Measurements from ENCODE around the gene RAB39B.
"Not testable (repeated sequence)": the region's sequence is repeated elsewhere in the genome, so short reads cannot be mapped to it uniquely, and the experiment has no call there.

Gene RAB39B

GRCh38 chrX:155235891-155236290 lies 28.4 kb downstream of the RAB39B start:
- FAIRE-seq, result no peak
- TF ChIP-seq POLR2A (IDR thresholded peaks at IDR 0.05; ENCODE audit: low read depth, low read length), result no peak
- DNase-seq (ENCODE audit: insufficient read length, low spot score), result no peak

DNA sequence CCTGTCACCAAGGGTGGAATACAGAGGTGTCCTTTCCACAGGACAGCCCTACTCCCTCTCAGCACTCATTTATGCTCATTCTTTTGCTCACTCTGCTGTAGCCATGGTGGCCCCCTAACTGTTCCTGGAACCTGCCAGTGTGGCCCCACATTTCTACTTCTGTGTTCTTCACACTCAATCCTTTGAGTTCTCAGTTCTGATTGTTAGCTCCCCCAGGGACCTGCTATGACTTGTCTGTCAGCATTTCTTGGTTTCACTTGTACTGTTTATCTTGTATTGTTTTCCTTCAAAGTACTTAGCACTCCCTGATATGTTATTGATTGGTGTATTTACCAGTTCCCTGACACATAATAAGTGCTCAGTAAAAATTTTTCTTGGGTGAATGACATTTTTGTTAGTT lies 33.1 kb downstream of the RAB39B start:
- no peak for FAIRE-seq
- TF ChIP-seq POLR2A (IDR thresholded peaks at IDR 0.05; ENCODE audit: low read depth, low read length), result no peak
- DNase-seq (ENCODE audit: insufficient read length, low spot score), result no peak

- FAIRE-seq (no peak), DNase-seq (ENCODE audit: insufficient read length, low spot score) (no peak)
- no peak for TF ChIP-seq POLR2A (IDR thresholded peaks at IDR 0.05; ENCODE audit: low read depth, low read length)
Measured at GRCh38 chrX:155225774-155226173, 38.5 kb downstream of the RAB39B start.

DNA sequence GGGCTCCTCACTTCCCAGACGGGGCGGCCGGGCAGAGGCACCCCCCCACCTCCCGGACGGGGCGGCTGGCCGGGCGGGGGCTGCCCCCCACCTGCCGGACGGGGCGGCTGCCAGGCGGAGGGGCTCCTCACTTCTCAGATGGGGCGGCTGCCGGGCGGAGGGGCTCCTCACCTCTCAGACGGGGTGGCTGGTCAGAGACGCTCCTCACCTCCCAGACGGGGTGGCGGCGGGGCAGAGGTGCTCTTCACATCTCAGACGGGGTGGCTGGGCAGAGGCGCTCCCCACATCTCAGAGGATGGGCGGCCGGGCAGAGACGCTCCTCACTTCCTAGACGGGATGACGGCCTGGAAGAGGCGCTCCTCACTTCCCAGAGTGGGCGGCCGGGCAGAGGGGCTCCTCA lies 40.5 kb downstream of the RAB39B start:
- not testable (repeated sequence) for FAIRE-seq; DNase-seq (ENCODE audit: insufficient read length, low spot score)

DNA sequence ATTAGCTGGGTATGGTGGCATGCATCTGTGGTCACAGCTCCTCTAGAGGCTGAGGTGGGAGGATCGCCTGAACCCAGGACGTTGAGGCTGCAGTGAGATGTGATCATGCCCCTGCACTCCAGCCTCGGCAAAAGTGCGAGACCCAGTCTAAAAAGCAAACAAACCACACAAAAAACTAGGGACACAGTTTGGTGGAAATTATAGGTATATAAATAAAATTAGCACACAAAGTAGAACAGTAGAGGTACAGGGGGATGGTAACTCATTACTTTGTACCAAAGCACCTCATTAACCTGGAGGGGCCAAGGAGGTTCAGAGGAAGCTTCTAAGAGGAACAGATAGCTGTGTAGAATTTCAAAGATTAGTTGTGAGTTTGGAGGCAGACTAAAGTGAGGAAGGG lies 42.9 kb downstream of the RAB39B start:
- no peak for FAIRE-seq
- DNase-seq (ENCODE audit: insufficient read length, low spot score), result no peak
- TF ChIP-seq POLR2A (IDR thresholded peaks at IDR 0.05; ENCODE audit: low read depth, low read length), result no peak

GRCh38 chrX:155218777-155219176 lies 45.5 kb downstream of the RAB39B start:
- TF ChIP-seq POLR2A (IDR thresholded peaks at IDR 0.05; ENCODE audit: low read depth, low read length), result no peak
- FAIRE-seq (no peak), DNase-seq (ENCODE audit: insufficient read length, low spot score) (no peak)

- FAIRE-seq (no peak), DNase-seq (ENCODE audit: insufficient read length, low spot score) (peak; percentile 6)
- TF ChIP-seq POLR2A (IDR thresholded peaks at IDR 0.05; ENCODE audit: low read depth, low read length), result no peak
Measured at GRCh38 chrX:155216940-155217440, 47.3 kb downstream of the RAB39B start.

DNA sequence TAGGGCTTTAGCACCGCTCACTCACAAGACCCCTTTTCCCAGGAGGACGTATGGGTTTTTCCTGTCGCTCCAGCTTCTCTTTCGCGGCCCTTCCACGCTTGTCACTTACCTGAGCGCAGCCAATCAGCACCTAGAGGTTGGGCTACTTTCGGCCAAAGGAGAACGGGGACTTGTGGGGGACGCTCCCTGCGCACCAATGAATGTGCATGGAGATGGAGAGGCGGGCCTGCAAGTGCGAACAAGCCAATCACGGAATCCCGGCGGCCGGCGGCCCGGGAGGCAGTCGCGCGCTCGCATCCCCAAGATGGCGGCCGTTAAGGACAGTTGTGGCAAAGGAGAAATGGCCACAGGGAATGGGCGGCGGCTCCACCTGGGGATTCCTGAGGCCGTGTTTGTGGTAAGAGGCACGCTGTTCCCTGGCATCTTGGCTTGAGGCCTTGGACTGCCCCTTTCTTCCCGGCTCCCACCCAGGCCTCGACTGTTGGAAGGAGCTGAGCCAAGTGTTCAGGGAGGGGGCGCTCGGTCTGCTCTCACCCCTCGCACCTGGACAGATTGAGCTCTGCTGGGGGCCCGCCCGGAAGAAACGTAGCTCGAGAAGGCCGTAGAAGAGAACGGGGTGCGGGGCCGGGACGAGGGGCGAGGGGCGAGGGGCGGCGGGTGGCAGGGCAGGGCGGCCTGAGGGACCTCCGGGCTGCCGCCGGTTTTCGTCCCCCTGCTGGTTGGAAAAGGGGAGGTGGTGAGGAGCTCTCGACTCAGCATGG lies 47.9 kb downstream of the RAB39B start, which contains the start of gene VBP1:
Gene VBP1, plus strand, starts transcription at position 282 of the 761 bp plus-strand sequence. Its CDS starts 23 bp downstream, at position 305.
- FAIRE-seq (peak; percentile 86), DNase-seq (ENCODE audit: insufficient read length, low spot score) (peak; percentile 82)
- TF ChIP-seq POLR2A (IDR thresholded peaks at IDR 0.05; ENCODE audit: low read depth, low read length), result peak; percentile 62

DNA sequence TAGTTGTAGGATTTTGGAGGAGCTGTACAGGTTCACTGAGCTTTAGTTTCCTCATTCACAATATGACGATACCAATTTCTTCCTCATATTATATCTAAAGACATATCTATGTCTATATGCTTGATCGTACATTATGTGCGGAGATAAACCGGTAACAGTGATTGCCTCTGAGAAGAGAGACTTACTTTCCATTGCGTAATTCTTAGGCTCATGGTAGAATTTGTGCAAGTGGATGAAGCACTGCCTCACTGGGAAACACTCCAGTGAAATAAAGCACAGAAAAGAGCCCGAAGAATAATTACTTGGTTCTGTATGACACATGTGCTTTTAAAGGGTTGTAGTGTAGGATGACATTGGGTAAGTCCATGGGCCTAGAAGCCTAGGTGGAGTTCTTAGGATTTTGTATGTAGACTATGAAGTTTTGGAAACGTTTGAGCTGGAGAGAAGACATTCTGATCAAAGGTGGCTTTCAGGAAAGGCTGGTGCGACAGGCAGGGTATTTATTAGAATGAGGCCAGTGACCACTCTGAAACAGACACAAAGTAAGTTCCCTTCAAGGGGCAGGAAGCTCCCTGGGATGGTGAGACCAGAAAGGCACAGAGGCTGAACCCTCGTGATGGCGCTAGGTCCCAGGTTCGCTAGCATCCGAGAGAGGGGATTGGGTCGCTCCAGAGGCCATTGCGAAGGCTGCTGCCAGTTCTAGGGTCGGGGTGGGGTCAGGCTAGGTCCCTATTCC lies 48.7 kb downstream of the RAB39B start:
- TF ChIP-seq POLR2A (IDR thresholded peaks at IDR 0.05; ENCODE audit: low read depth, low read length), result no peak
- FAIRE-seq (no peak), DNase-seq (ENCODE audit: insufficient read length, low spot score) (peak; percentile 6)

DNA sequence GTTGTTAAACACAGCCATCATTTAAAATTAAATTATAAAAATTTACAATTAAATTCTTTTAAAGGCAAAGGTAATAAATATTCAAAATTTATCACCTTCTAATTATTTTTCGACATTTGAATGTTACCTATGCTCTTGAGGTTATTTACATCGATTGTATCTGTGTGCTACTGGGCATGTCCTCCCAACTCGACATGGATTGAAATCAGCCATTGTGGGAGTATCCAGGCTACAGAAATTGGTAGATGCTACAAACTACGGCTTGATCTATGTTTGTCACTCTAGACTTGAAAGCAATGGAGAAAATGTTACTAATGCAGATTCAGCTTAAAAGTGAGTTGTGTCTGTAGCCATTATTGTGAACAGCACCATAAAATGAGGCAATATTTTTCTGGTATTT lies 50.6 kb downstream of the RAB39B start:
- no peak for TF ChIP-seq POLR2A (IDR thresholded peaks at IDR 0.05; ENCODE audit: low read depth, low read length)
- DNase-seq (ENCODE audit: insufficient read length, low spot score), result no peak
- no peak for FAIRE-seq

GRCh38 chrX:155211208-155211607 lies 53.1 kb downstream of the RAB39B start:
- DNase-seq (ENCODE audit: insufficient read length, low spot score) (no peak), FAIRE-seq (no peak)
- no peak for TF ChIP-seq POLR2A (IDR thresholded peaks at IDR 0.05; ENCODE audit: low read depth, low read length)

Measured in H54 (cell line).